ENCODE measurements around the gene YES1. TPM values are rescaled to one million over a fixed set of nuclear protein-coding genes. Genes with fewer than 3 reads are reported as not detected.
"Not testable (repeated sequence)": the region's sequence is repeated elsewhere in the genome, so short reads cannot be mapped to it uniquely, and the experiment has no call there.

Gene YES1
- total RNA-seq, 1 experiment from 2014 or later: 81.7 TPM

- POLR2A ChIA-PET: interaction anchor here (0.6 to 1.2 kb wide), 4 partner anchors 14 to 82 kb away, joined by 3 read pairs; no protein-coding TSS in a partner anchor
- H3K36me3 Mint-ChIP-seq (ENCODE audit: insufficient read depth, unreplicated experiment): no peaks in the 10 kb centered on the region
- no TSS peak for BruUV-seq (replicated peaks)
These were observed 27.4 kb downstream of the YES1 start for GRCh38 chr18:784470-785172.

DNA sequence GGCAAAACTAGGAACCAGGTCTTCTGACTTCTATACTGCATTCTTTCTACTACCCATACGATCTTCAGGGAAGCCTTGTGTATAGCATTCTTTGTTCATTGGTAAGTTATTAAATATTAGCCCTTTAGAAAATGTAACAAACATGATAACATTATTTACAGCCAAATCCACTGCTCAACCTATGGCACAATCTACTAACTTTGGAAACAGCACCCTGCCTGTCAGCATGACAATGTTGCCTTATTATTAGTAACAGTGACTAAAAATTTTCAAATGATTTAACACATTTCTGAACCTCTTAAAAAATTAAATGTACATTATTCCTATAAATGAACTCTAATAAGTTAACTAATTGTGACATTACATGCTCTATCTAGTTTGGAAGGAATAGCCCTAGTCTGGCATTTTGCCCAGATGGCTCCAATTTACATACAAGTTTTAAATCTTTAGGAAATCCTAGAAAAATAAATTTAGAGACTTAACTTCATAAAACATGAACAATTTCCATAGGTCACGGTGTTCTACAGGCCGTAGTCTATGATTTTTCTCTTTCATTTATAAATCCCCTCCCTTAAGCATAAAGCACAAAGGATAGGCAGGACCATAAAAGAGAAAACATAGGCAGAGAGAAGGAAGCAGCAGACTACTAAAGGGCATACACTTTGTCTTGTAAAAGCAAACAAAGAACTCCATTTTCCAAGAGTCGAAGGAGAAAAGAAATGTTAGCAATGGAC, 33.7 kb downstream of the YES1 start:
- ChIA-PET CTCF (interaction anchor here (0.7 kb wide), 1 partner anchor 178 kb away, joined by 3 read pairs; no protein-coding TSS in a partner anchor), POLR2A (no interaction called here)
- TF ChIP-seq, protein P1, sequence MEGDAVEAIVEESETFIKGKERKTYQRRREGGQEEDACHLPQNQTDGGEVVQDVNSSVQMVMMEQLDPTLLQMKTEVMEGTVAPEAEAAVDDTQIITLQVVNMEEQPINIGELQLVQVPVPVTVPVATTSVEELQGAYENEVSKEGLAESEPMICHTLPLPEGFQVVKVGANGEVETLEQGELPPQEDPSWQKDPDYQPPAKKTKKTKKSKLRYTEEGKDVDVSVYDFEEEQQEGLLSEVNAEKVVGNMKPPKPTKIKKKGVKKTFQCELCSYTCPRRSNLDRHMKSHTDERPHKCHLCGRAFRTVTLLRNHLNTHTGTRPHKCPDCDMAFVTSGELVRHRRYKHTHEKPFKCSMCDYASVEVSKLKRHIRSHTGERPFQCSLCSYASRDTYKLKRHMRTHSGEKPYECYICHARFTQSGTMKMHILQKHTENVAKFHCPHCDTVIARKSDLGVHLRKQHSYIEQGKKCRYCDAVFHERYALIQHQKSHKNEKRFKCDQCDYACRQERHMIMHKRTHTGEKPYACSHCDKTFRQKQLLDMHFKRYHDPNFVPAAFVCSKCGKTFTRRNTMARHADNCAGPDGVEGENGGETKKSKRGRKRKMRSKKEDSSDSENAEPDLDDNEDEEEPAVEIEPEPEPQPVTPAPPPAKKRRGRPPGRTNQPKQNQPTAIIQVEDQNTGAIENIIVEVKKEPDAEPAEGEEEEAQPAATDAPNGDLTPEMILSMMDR (IDR thresholded peaks at IDR 0.05; ENCODE audit: unreplicated experiment): no peak
- Mint-ChIP-seq H3K27me3 (ENCODE audit: insufficient read depth, unreplicated experiment) (no peaks in the 10 kb centered on the region), H3K9me3 (ENCODE audit: unreplicated experiment) (no peaks in the 10 kb centered on the region), H3K4me1 (ENCODE audit: insufficient read depth, unreplicated experiment) (peaks cover 5% of the 10 kb centered on the region), H3K4me3 (ENCODE audit: unreplicated experiment) (no peak overlapping the region), H3K27ac (ENCODE audit: low read depth, unreplicated experiment) (no peak overlapping the region), H3K36me3 (ENCODE audit: insufficient read depth, unreplicated experiment) (peaks cover 8% of the 10 kb centered on the region)
- no TSS peak for BruUV-seq (replicated peaks)
- intact Hi-C loops (cut with micrococcal nuclease): no loop called here
- no peak for DNase-seq (ENCODE audit: unreplicated experiment)

More at GRCh38 chr18:784470-785172, 27.4 kb downstream of the YES1 start:
- H3K4me1 Mint-ChIP-seq (ENCODE audit: insufficient read depth, unreplicated experiment): no peaks in the 10 kb centered on the region
- CTCF ChIA-PET: interaction anchor here (0.6 to 1.0 kb wide), 2 partner anchors 15 to 46 kb away, joined by 3 to 4 read pairs; no protein-coding TSS in a partner anchor
- no peaks in the 10 kb centered on the region for H3K9me3 Mint-ChIP-seq (ENCODE audit: unreplicated experiment)
- no peaks in the 10 kb centered on the region for H3K27me3 Mint-ChIP-seq (ENCODE audit: insufficient read depth, unreplicated experiment)
- DNase-seq (ENCODE audit: unreplicated experiment): no peak
- no peak overlapping the region for H3K27ac Mint-ChIP-seq (ENCODE audit: low read depth, unreplicated experiment)
- intact Hi-C loops (cut with micrococcal nuclease): no loop called here
- no peak overlapping the region for H3K4me3 Mint-ChIP-seq (ENCODE audit: unreplicated experiment)
- TF ChIP-seq, protein P1 (IDR thresholded peaks at IDR 0.05; ENCODE audit: unreplicated experiment): no peak

GRCh38 chr18:777021-777420, 35.0 kb downstream of the YES1 start:
- intact Hi-C loops (cut with micrococcal nuclease): no loop called here
- Mint-ChIP-seq H3K36me3 (ENCODE audit: insufficient read depth, unreplicated experiment) (peaks cover 9% of the 10 kb centered on the region), H3K27ac (ENCODE audit: low read depth, unreplicated experiment) (no peak overlapping the region), H3K4me1 (ENCODE audit: insufficient read depth, unreplicated experiment) (peaks cover 11% of the 10 kb centered on the region), H3K9me3 (ENCODE audit: unreplicated experiment) (no peaks in the 10 kb centered on the region), H3K27me3 (ENCODE audit: insufficient read depth, unreplicated experiment) (no peaks in the 10 kb centered on the region), H3K4me3 (ENCODE audit: unreplicated experiment) (no peak overlapping the region)
- no TSS peak for BruUV-seq (replicated peaks)
- no peak for DNase-seq (ENCODE audit: unreplicated experiment)
- ChIA-PET POLR2A (no interaction called here), CTCF (no interaction called here)
- TF ChIP-seq, protein P1 (IDR thresholded peaks at IDR 0.05; ENCODE audit: unreplicated experiment): no peak

DNA sequence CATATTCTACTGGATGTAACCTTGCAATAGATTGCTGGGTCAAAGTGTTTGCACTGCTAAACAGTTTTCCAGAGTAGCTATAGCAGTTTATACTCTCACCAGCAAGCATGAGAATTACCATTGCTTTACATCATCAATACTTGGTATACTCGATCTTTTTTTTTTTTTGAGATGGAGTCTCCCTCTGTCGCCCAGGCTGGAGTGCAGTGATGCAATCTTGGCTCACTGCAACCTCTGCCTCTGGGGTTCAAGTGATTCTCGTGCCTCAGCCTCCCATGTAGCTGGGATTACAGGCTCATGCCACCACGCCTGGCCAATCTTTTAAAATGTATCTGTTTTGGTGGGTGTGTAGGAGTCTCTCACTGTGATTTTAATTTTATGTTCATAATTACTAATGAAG, 36.0 kb downstream of the YES1 start:
- CTCF ChIA-PET: interaction anchor here (0.5 to 0.6 kb wide), 2 partner anchors 50 to 121 kb away, joined by 3 to 4 read pairs; no protein-coding TSS in a partner anchor
- H3K4me3 Mint-ChIP-seq (ENCODE audit: unreplicated experiment); BruUV-seq (replicated peaks); DNase-seq (ENCODE audit: unreplicated experiment); H3K9me3 Mint-ChIP-seq (ENCODE audit: unreplicated experiment); intact Hi-C loops (cut with micrococcal nuclease); POLR2A ChIA-PET; H3K27me3 Mint-ChIP-seq (ENCODE audit: insufficient read depth, unreplicated experiment); H3K27ac Mint-ChIP-seq (ENCODE audit: low read depth, unreplicated experiment); H3K36me3 Mint-ChIP-seq (ENCODE audit: insufficient read depth, unreplicated experiment): not testable (repeated sequence)
- peaks cover 11% of the 10 kb centered on the region for H3K4me1 Mint-ChIP-seq (ENCODE audit: insufficient read depth, unreplicated experiment)
